HL-60/S4 (cell line): ENCODE measurements around the gene GRIN1.

Experiments
- in situ Hi-C: fragments of 300-500 bp; cut with MboI; formaldehyde crosslinking; loops from 2 replicates; pipeline ENCODE4 v1.14.3; 2022; ENCODE audit warnings: low sequenced_read_pairs

The GRIN1 gene

GRCh38 chr9:137145731-137146526 is 7.0 kb downstream of the GRIN1 start:
- in situ Hi-C loops: no loop called here

GRCh38 chr9:137146527-137146918 is 7.6 kb downstream of the GRIN1 start:
- in situ Hi-C loops: no loop called here

GRCh38 chr9:137147091-137147792 is 8.3 kb downstream of the GRIN1 start:
- in situ Hi-C loops: no loop called here

GRCh38 chr9:137147793-137148160 is 8.8 kb downstream of the GRIN1 start:
- in situ Hi-C loops: no loop called here

GRCh38 chr9:137148242-137148641 is 9.3 kb downstream of the GRIN1 start:
- in situ Hi-C loops: no loop called here

- in situ Hi-C loops: no loop called here
Observed at GRCh38 chr9:137148661-137149060, 9.7 kb downstream of the GRIN1 start.

- in situ Hi-C loops: no loop called here
Observed at GRCh38 chr9:137149363-137149762, 10.4 kb downstream of the GRIN1 start.

GRCh38 chr9:137149942-137150616 is 11.1 kb downstream of the GRIN1 start:
- in situ Hi-C loops: no loop called here

GRCh38 chr9:137150617-137151457 is 11.9 kb downstream of the GRIN1 start:
- in situ Hi-C loops: no loop called here

- in situ Hi-C loops: no loop called here
Observed at GRCh38 chr9:137152844-137153405, 14.0 kb downstream of the GRIN1 start.

- in situ Hi-C loops: no loop called here
Observed at GRCh38 chr9:137156567-137157375, 17.8 kb downstream of the GRIN1 start.

GRCh38 chr9:137157618-137158415 is 18.9 kb downstream of the GRIN1 start:
- in situ Hi-C loops: no loop called here

GRCh38 chr9:137158625-137159024 is 19.7 kb downstream of the GRIN1 start:
- in situ Hi-C loops: no loop called here

- in situ Hi-C loops: no loop called here
Observed at GRCh38 chr9:137159105-137160053, 20.4 kb downstream of the GRIN1 start.

- in situ Hi-C loops: no loop called here
Observed at GRCh38 chr9:137160054-137160425, 21.1 kb downstream of the GRIN1 start.

GRCh38 chr9:137160716-137161557 is 22.0 kb downstream of the GRIN1 start:
- in situ Hi-C loops: no loop called here
